PC-3 (cell line): Measurements from ENCODE around the gene ALDH8A1. TPM values are rescaled to one million over a fixed set of nuclear protein-coding genes. Genes with fewer than 3 reads are reported as not detected.

Source experiments
- ATAC-seq: fragments of 200-7000 bp; cut with Tn5 transposase; 2 replicates; pipeline ENCODE4 v1.9.1; 2020; ENCODE audit warnings: mild to moderate bottlenecking, moderate library complexity
- BruUV-seq: library from RNA; stranded (reverse); fragments of 400-500 nt; replicated peaks from 2 replicates; lab custom pipeline; 2021; lab: Mats Ljungman, UMichigan
- CTCF ChIA-PET: fragments of 300-600 bp; sonication (Branson Sonifier 250); formaldehyde crosslinking; loops from one replicate; lab custom pipeline; 2022; ENCODE audit warnings: antibody characterized with exemption; lab: Charles Lee
- POLR2A ChIA-PET: fragments of 300-600 bp; sonication (Branson Sonifier 250); formaldehyde crosslinking; loops from one replicate; lab custom pipeline; 2022; ENCODE audit warnings: antibody characterized with exemption; ENCODE audit not compliant: unreplicated experiment; lab: Charles Lee
- DNase-seq: peaks from one replicate; pipeline ENCODE4 v3.0.0-alpha.2; 2015
- H2AFZ ChIP-seq: fragments of 300-600 bp; sonication (generic); 2 replicates; pipeline ENCODE4 v1.6.0; 2016; ENCODE audit warnings: antibody characterized with exemption, low read length
- H3F3A ChIP-seq: fragments of 300-600 bp; sonication (generic); one replicate; pipeline ENCODE4 v1.6.0; 2017; ENCODE audit warnings: antibody characterized with exemption, low read length, control low read depth, mild to moderate bottlenecking; ENCODE audit not compliant: unreplicated experiment
- H3K27ac ChIP-seq: fragments of 300-600 bp; sonication (generic); 2 replicates; pipeline ENCODE4 v1.5.1; 2016; ENCODE audit warnings: mild to moderate bottlenecking, low read length
- H3K27me3 ChIP-seq: fragments of 300-600 bp; sonication (generic); 2 replicates; pipeline ENCODE4 v1.6.1; 2016; ENCODE audit warnings: low read length, mixed read lengths
- H3K36me3 ChIP-seq: fragments of 300-600 bp; sonication (generic); 2 replicates; pipeline ENCODE4 v1.6.1; 2016; ENCODE audit warnings: low read depth, mixed run types, low read length, mixed read lengths
- H3K4me1 ChIP-seq: fragments of 300-600 bp; sonication (generic); 2 replicates; pipeline ENCODE4 v1.5.1; 2016; ENCODE audit warnings: low read length; ENCODE audit not compliant: insufficient read depth
- H3K4me2 ChIP-seq: fragments of 300-600 bp; sonication (generic); 2 replicates; pipeline ENCODE4 v1.6.0; 2016; ENCODE audit warnings: low read length
- H3K4me3 ChIP-seq: fragments of 300-600 bp; sonication (generic); 2 replicates; pipeline ENCODE4 v1.5.1; 2016; ENCODE audit warnings: mild to moderate bottlenecking, low read length, mixed read lengths
- H3K79me2 ChIP-seq: fragments of 300-600 bp; sonication (generic); 2 replicates; pipeline ENCODE4 v1.6.1; 2017; ENCODE audit warnings: low read length, mixed read lengths
- H3K9ac ChIP-seq: fragments of 300-600 bp; sonication (generic); 2 replicates; pipeline ENCODE4 v1.6.0; 2016; ENCODE audit warnings: mild to moderate bottlenecking, low read length
- H3K9me2 ChIP-seq: fragments of 300-600 bp; sonication (generic); replicated peaks from 2 replicates; pipeline ENCODE4 v1.6.1; 2016; ENCODE audit warnings: mixed run types, low read length, mixed read lengths
- H3K9me3 ChIP-seq: fragments of 300-600 bp; sonication (generic); 2 replicates; pipeline ENCODE4 v1.6.1; 2016; ENCODE audit warnings: low read length, mixed read lengths
- H4K20me1 ChIP-seq: fragments of 300-600 bp; sonication (generic); 2 replicates; pipeline ENCODE4 v1.6.1; 2016; ENCODE audit warnings: low read length, mixed read lengths
- EZH2 ChIP-seq: fragments of 300-600 bp; sonication (generic); IDR thresholded peaks from one replicate; pipeline ENCODE4 v1.6.1; 2017; ENCODE audit warnings: antibody characterized with exemption, mild to moderate bottlenecking, low read length; ENCODE audit not compliant: unreplicated experiment
- EZH2phosphoT487 ChIP-seq: fragments of 300-600 bp; sonication (generic); IDR thresholded peaks from 2 replicates; pipeline ENCODE4 v1.6.1; 2018; ENCODE audit warnings: mild to moderate bottlenecking, antibody characterized with exemption, low read length, borderline replicate concordance
- intact Hi-C: fragments of 100-400 bp; cut with micrococcal nuclease; formaldehyde crosslinking; loops from 2 replicates; pipeline ENCODE4 v1.9.0; 2023
- total RNA-seq: library from RNA; depleted of rRNA; stranded (reverse); fragments of >200 nt; gene quantifications from 2 replicates; pipeline ENCODE4 v1.2.3, GENCODE V29; 2014
- TF ChIP-seq, protein P1 (sequence below): fragments of 300-600 bp; sonication (generic); conservative IDR thresholded peaks from 2 replicates; pipeline ENCODE4 v1.5.1; 2017; ENCODE audit warnings: antibody characterized with exemption, low read depth, mild to moderate bottlenecking, low read length

The ALDH8A1 gene
- total RNA-seq, 1 experiment from 2014 or later = 1.9 TPM

GRCh38 chr6:134896910-134897309 is 53.0 kb downstream of the ALDH8A1 start:
- no peak for DNase-seq
- Histone ChIP-seq H3K4me1 (no peaks in the 10 kb centered on the region), H4K20me1 (no peaks in the 10 kb centered on the region), H3K27me3 (no peaks in the 10 kb centered on the region), H3K79me2 (no peaks in the 10 kb centered on the region), H2AFZ (no peak overlapping the region), H3K27ac (no peak overlapping the region), H3K9ac (no peak overlapping the region), H3K9me2 (no peaks in the 10 kb centered on the region), H3K9me3 (no peaks in the 10 kb centered on the region), H3F3A (no peaks in the 10 kb centered on the region), H3K36me3 (no peaks in the 10 kb centered on the region), H3K4me2 (no peak overlapping the region), H3K4me3 (no peak overlapping the region)
- TF ChIP-seq EZH2 (no peak), EZH2phosphoT487 (no peak)
- TF ChIP-seq, protein P1, sequence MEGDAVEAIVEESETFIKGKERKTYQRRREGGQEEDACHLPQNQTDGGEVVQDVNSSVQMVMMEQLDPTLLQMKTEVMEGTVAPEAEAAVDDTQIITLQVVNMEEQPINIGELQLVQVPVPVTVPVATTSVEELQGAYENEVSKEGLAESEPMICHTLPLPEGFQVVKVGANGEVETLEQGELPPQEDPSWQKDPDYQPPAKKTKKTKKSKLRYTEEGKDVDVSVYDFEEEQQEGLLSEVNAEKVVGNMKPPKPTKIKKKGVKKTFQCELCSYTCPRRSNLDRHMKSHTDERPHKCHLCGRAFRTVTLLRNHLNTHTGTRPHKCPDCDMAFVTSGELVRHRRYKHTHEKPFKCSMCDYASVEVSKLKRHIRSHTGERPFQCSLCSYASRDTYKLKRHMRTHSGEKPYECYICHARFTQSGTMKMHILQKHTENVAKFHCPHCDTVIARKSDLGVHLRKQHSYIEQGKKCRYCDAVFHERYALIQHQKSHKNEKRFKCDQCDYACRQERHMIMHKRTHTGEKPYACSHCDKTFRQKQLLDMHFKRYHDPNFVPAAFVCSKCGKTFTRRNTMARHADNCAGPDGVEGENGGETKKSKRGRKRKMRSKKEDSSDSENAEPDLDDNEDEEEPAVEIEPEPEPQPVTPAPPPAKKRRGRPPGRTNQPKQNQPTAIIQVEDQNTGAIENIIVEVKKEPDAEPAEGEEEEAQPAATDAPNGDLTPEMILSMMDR = no peak
- intact Hi-C loops = no loop called here
- ATAC-seq = no peak
- POLR2A ChIA-PET = no interaction called here
- CTCF ChIA-PET = no interaction called here
- no TSS peak for BruUV-seq

DNA sequence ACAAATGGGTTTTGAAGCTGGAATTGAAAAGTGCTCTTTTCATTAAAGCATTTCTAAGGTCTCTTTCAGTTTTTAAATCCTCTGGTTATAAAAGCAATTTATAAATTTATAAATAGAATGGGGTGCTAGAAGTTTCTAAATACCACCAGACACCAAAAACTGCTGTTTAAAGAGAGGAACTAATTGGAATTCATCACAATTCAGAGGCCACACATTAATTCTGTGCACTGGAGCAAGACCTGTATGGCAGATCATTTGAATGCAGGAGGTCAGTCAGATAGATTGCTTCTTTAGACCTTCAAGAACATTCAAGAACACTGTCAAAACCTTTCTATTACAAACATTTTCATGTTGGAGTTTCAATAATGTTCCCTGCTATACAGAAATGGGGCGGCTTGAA is 55.1 kb downstream of the ALDH8A1 start:
- CTCF ChIA-PET = no interaction called here
- H3K9me3 ChIP-seq = no peaks in the 10 kb centered on the region

GRCh38 chr6:134892362-134892761 is 57.5 kb downstream of the ALDH8A1 start:
- no peak overlapping the region for H2AFZ ChIP-seq
- H3K27ac ChIP-seq = no peak overlapping the region
- intact Hi-C loops = no loop called here
- TF ChIP-seq EZH2 (no peak), EZH2phosphoT487 (no peak)
- TF ChIP-seq, protein P1 = no peak
- H3K9me3 ChIP-seq = no peaks in the 10 kb centered on the region
- DNase-seq (no peak), ATAC-seq (no peak)
- H3K4me2 ChIP-seq = no peak overlapping the region
- no TSS peak for BruUV-seq
- ChIA-PET POLR2A (no interaction called here), CTCF (no interaction called here)
- no peaks in the 10 kb centered on the region for H3K4me1 ChIP-seq
- H4K20me1 ChIP-seq = no peaks in the 10 kb centered on the region
- no peaks in the 10 kb centered on the region for H3K36me3 ChIP-seq
- H3K9ac ChIP-seq = no peak overlapping the region
- no peak overlapping the region for H3K4me3 ChIP-seq
- H3K79me2 ChIP-seq = no peaks in the 10 kb centered on the region
- H3F3A ChIP-seq = no peaks in the 10 kb centered on the region
- no peaks in the 10 kb centered on the region for H3K9me2 ChIP-seq
- H3K27me3 ChIP-seq = no peaks in the 10 kb centered on the region

More for the DNA sequence above, 55.1 kb downstream of the ALDH8A1 start:
- no peaks in the 10 kb centered on the region for H3F3A ChIP-seq
- no peak overlapping the region for H3K4me2 ChIP-seq
- ATAC-seq (no peak), DNase-seq (no peak)
- no peak for TF ChIP-seq EZH2phosphoT487
- TF ChIP-seq EZH2 = no peak
- TF ChIP-seq, protein P1 = no peak
- H3K79me2 ChIP-seq = no peaks in the 10 kb centered on the region
- POLR2A ChIA-PET = no interaction called here
- H3K4me3 ChIP-seq = no peak overlapping the region
- intact Hi-C loops = no loop called here
- no peaks in the 10 kb centered on the region for H3K4me1 ChIP-seq
- BruUV-seq = no TSS peak
- no peak overlapping the region for H3K27ac ChIP-seq
- H3K9me2 ChIP-seq = no peaks in the 10 kb centered on the region
- no peaks in the 10 kb centered on the region for H3K27me3 ChIP-seq
- no peak overlapping the region for H2AFZ ChIP-seq
- H3K9ac ChIP-seq = no peak overlapping the region
- H4K20me1 ChIP-seq = no peaks in the 10 kb centered on the region
- H3K36me3 ChIP-seq = no peaks in the 10 kb centered on the region
